Endothelial cell of umbilical vein (primary cell): ENCODE measurements around the gene APCDD1. TPM values are rescaled to one million over a fixed set of nuclear protein-coding genes. Genes with fewer than 3 reads are reported as not detected.

ENCODE experiments used
- Bru-seq: library from RNA; stranded (reverse); fragments of 400-500 nt; gene quantifications from one replicate; lab custom pipeline; 2021; lab: Mats Ljungman, UMichigan
- BruChase-seq, 2 experiments: library from RNA; stranded (reverse); fragments of 400-500 nt; gene quantifications; one replicate each; lab custom pipeline; 2021; lab: Mats Ljungman, UMichigan
- BruUV-seq: library from RNA; stranded (reverse); fragments of 400-500 nt; replicated peaks from 2 replicates; lab custom pipeline; 2021; lab: Mats Ljungman, UMichigan
- CTCF ChIA-PET: fragments of 300-600, 350-600 bp; sonication (Branson Sonifier 250); formaldehyde crosslinking; loops from one replicate; lab custom pipeline; 2021; ENCODE audit warnings: antibody characterized with exemption, inconsistent platforms; lab: Charles Lee
- POLR2A ChIA-PET: fragments of 300-600, 350-600 bp; sonication (Branson Sonifier 250); formaldehyde crosslinking; loops from one replicate; lab custom pipeline; 2021; ENCODE audit warnings: antibody characterized with exemption, inconsistent platforms; lab: Charles Lee
- DNase-seq: peaks from one replicate; pipeline ENCODE4 v3.0.0-alpha.2; 2011; ENCODE audit warnings: low read depth, low spot score
- FAIRE-seq: peaks from 2 replicates; lab custom pipeline; 2011; peaks lifted over from hg19 to GRCh38; lab: Jason Lieb, UNC
- H2AFZ ChIP-seq: 2 replicates; pipeline ENCODE4 v1.6.0; 2012; ENCODE audit warnings: low read depth, low read length, control low read depth, inconsistent platforms
- H3K27ac ChIP-seq: 2 replicates; pipeline ENCODE4 v1.5.1; 2011; ENCODE audit warnings: low read depth, mild to moderate bottlenecking, control low read depth, low read length, moderate library complexity; ENCODE audit not compliant: insufficient read depth
- H3K27me3 ChIP-seq, 2 experiments: 2 replicates each; pipeline versions ENCODE4 v1.6.0 to v1.6.1; 2011; ENCODE audit warnings: low read length in 2 of 2, mixed read lengths in 1 of 2; ENCODE audit not compliant: control insufficient read depth in 2 of 2, insufficient read depth in 2 of 2
- H3K36me3 ChIP-seq, 2 experiments: 2 replicates in 1 of 2; 3 replicates in 1 of 2; pipeline ENCODE4 v1.5.1; 2011; ENCODE audit warnings: low read length in 2 of 2, mild to moderate bottlenecking in 1 of 2, moderate library complexity in 1 of 2; ENCODE audit not compliant: control insufficient read depth in 2 of 2, insufficient read depth in 2 of 2; ENCODE audit errors: extremely low read depth in 1 of 2
- H3K4me1 ChIP-seq: 3 replicates; pipeline ENCODE4 v1.5.1; 2011; ENCODE audit warnings: mild to moderate bottlenecking, low read length; ENCODE audit not compliant: control insufficient read depth, insufficient read depth; ENCODE audit errors: extremely low read depth
- H3K4me2 ChIP-seq: 2 replicates; pipeline ENCODE4 v1.6.1; 2011; ENCODE audit warnings: low read length, control low read depth, mixed read lengths; ENCODE audit not compliant: insufficient read depth
- H3K4me3 ChIP-seq, 3 experiments: fragments of 200-600 bp in 1 of 3; sonication (generic), shearing (Covaris generic) in 1 of 3; replicated peaks in 1 of 3; 2 replicates each; pipeline ENCODE4 v1.5.1; 2011 to 2016; ENCODE audit warnings: control low read depth in 3 of 3, low read length in 3 of 3, mild to moderate bottlenecking in 2 of 3, inconsistent platforms in 1 of 3, low read depth in 1 of 3, moderate library complexity in 1 of 3; ENCODE audit not compliant: insufficient read depth in 1 of 3
- H3K79me2 ChIP-seq: 2 replicates; pipeline ENCODE4 v1.6.0; 2012; ENCODE audit warnings: low read length, inconsistent platforms; ENCODE audit not compliant: control insufficient read depth, insufficient read depth
- H3K9ac ChIP-seq: replicated peaks from 2 replicates; pipeline ENCODE3; 2011; ENCODE audit warnings: low read length, control low read depth; ENCODE audit not compliant: insufficient read depth; ENCODE audit errors: extremely low read depth
- H3K9me1 ChIP-seq: replicated peaks from 3 replicates; pipeline ENCODE4 v1.6.0; 2011; ENCODE audit warnings: mild to moderate bottlenecking, low read length; ENCODE audit not compliant: control insufficient read depth, insufficient read depth; ENCODE audit errors: extremely low read depth
- H3K9me3 ChIP-seq: replicated peaks from 2 replicates; pipeline ENCODE4 v1.5.1; 2012; ENCODE audit warnings: low read length, inconsistent platforms; ENCODE audit not compliant: control insufficient read depth, insufficient read depth
- H4K20me1 ChIP-seq: replicated peaks from 2 replicates; pipeline ENCODE3; 2011; ENCODE audit warnings: mild to moderate bottlenecking, low read length; ENCODE audit not compliant: control insufficient read depth, insufficient read depth; ENCODE audit errors: extremely low read depth
- EZH2 ChIP-seq: IDR thresholded peaks from 2 replicates; pipeline ENCODE4 v1.6.1; 2012; ENCODE audit warnings: borderline replicate concordance, low read depth, mild to moderate bottlenecking, moderate library complexity, low read length, inconsistent platforms; ENCODE audit not compliant: severe bottlenecking
- FOS ChIP-seq: IDR thresholded peaks from 2 replicates; pipeline ENCODE4 v1.6.1; 2011; ENCODE audit warnings: mild to moderate bottlenecking, low read length, moderate library complexity, borderline replicate concordance; ENCODE audit not compliant: insufficient read depth
- GATA2 ChIP-seq: IDR thresholded peaks from 2 replicates; pipeline ENCODE4 v1.7.0; 2011; ENCODE audit warnings: low read depth, mild to moderate bottlenecking, moderate library complexity, mixed read lengths, low read length; ENCODE audit not compliant: insufficient read length, insufficient read depth
- JUN ChIP-seq: IDR thresholded peaks from 2 replicates; pipeline ENCODE4 v1.6.1; 2011; ENCODE audit warnings: borderline replicate concordance, low read depth; ENCODE audit not compliant: insufficient read length, insufficient read depth
- MYC ChIP-seq: IDR thresholded peaks from one replicate; pipeline ENCODE4 v1.6.1; 2011; ENCODE audit warnings: mild to moderate bottlenecking, low read depth, low read length
- POLR2A ChIP-seq: IDR thresholded peaks from 2 replicates; pipeline ENCODE4 v1.6.1; 2012; ENCODE audit warnings: low read depth, mild to moderate bottlenecking, control low read depth, low read length
- POLR2AphosphoS5 ChIP-seq: IDR thresholded peaks from 2 replicates; pipeline ENCODE4 v1.6.1; 2012; ENCODE audit warnings: low read depth, mild to moderate bottlenecking, control low read depth, low read length, moderate library complexity; ENCODE audit not compliant: insufficient read depth
- dilution Hi-C: fragments of 300-500 bp; cut with MboI; formaldehyde crosslinking; loops from one replicate; pipeline ENCODE4 v1.15.0; 2019; ENCODE audit warnings: low sequenced_read_pairs; ENCODE audit not compliant: extremely low pct_ligation_motif_present
- intact Hi-C: fragments of 100-400 bp; cut with micrococcal nuclease; formaldehyde crosslinking; loops from one replicate; pipeline ENCODE4 v1.10.0; 2022
- long read RNA-seq: library from polyadenylated mRNA; stranded (forward); transcript quantifications from one replicate; pipeline ENCODE4 v2.0.0, GENCODE V29; 2021
- polyA minus RNA-seq, 3 experiments: library from RNA; depleted of rRNA, polyadenylated mRNA; stranded (reverse); fragments of >200 nt; gene quantifications; 1 replicate in 1 of 3; 2 replicates in 2 of 3; pipeline ENCODE4 v1.2.3, GENCODE V29; 2011
- polyA plus RNA-seq, 4 experiments: library from polyadenylated mRNA; depleted of rRNA in 3 of 4; stranded (reverse) in 3 of 4; unstranded in 1 of 4; fragments of >200 nt; gene quantifications; 2 replicates each; pipeline versions ENCODE4 v1.2.1 to v1.2.3, GENCODE V29; 2011 to 2012; ENCODE audit warnings: missing spikeins in 1 of 4
- total RNA-seq: library from RNA; stranded (reverse); gene quantifications from 2 replicates; pipeline ENCODE4 v1.2.3, GENCODE V29; 2021
- TF ChIP-seq, protein P1 (sequence below): IDR thresholded peaks from 2 replicates; pipeline ENCODE4 v1.6.1; 2011; ENCODE audit not compliant: insufficient read depth, insufficient read length
- TF ChIP-seq, protein P2 (sequence below), 2 donors: IDR thresholded peaks; 1 replicate in 1 of 2; 2 replicates in 1 of 2; pipeline ENCODE4 v1.5.1; 2011; ENCODE audit warnings: low read length in 2 of 2, mild to moderate bottlenecking in 2 of 2, moderate library complexity in 2 of 2, control low read depth in 1 of 2, inconsistent platforms in 1 of 2, low read depth in 1 of 2; ENCODE audit not compliant: insufficient read depth in 1 of 2; ENCODE audit errors: extremely low read depth in 1 of 2

APCDD1 gene
- total RNA-seq (0.35 and 0.95 TPM in 2 replicates), polyA plus RNA-seq (1.4 and 1.5 TPM in 2 replicates), polyA minus RNA-seq (0.44 and 3.2 TPM in 2 replicates), Bru-seq, nascent RNA (percentile 30 among the genes with signal in this experiment), BruChase-seq, experiment 1, labeled RNA remaining after a 6-hour chase (percentile 10 among the genes with signal in this experiment), BruChase-seq, experiment 2, labeled RNA remaining after a 2-hour chase (percentile 15 among the genes with signal in this experiment)
- polyA plus RNA-seq (2011; cell fraction: cytosol; rRNA removed): 0.52 and 0.81 TPM in 2 replicates
- polyA plus RNA-seq (2011; cell fraction: nucleus; rRNA removed): 1.0 and 1.1 TPM in 2 replicates
- 0.58 and 1.0 TPM in 2 replicates for polyA plus RNA-seq (2012)
- not detected for polyA minus RNA-seq (2011; cell fraction: cytosol; rRNA and poly(A)+ RNA removed)
- 1.1 and 1.3 TPM in 2 replicates for polyA minus RNA-seq (2011; cell fraction: nucleus; rRNA and poly(A)+ RNA removed)
- long read RNA-seq: 0 reads

DNA sequence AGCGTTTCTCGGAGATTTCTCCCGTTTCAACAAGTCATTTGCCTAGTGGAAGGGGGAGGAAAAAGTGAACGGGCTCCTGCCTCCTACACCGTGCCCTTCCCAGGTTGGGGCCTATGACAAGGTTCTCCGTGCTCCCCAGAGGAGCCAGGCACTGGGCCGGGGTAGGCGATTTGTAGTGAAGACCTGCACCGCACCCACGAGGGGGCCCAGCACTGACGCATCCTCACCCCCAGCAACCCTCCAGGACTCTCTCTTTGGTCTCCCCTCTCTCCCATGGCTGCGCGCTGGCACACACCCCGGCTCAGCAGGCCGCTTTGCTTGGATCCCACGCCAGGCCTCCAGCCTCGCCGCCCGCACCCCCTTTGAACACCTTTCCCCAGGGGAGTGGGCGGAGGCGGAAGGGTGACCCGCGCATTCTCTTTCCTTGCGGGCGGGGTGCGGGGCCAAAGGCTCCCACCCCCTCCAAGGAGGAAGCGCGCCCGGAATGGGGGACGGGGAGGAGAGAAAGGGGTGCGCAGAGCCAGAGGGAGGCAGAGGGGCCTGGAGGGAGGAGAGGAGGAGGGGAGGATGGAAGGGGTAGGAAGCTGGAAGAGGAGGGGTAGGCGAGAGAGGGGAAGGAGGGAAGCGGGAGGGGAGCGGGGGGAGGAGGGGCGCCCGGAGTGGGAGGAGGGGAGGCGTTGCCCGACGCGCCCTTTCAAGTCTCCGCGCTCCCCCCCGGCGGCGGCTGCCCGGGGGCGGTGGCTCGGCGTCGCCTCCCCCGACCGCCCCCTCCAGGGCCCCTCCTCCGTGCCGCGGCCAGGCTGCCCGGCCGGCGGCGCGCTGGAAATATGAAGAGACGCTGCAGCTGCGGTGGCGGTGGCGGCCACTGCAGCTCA lies at the start of gene APCDD1:
Gene APCDD1, plus strand, starts transcription at position 830 of the 875 bp plus-strand sequence. CDS start 347 bp downstream, outside the sequence.
- TF ChIP-seq, protein P1, sequence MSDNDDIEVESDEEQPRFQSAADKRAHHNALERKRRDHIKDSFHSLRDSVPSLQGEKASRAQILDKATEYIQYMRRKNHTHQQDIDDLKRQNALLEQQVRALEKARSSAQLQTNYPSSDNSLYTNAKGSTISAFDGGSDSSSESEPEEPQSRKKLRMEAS: no peak
- TF ChIP-seq, protein P2, sequence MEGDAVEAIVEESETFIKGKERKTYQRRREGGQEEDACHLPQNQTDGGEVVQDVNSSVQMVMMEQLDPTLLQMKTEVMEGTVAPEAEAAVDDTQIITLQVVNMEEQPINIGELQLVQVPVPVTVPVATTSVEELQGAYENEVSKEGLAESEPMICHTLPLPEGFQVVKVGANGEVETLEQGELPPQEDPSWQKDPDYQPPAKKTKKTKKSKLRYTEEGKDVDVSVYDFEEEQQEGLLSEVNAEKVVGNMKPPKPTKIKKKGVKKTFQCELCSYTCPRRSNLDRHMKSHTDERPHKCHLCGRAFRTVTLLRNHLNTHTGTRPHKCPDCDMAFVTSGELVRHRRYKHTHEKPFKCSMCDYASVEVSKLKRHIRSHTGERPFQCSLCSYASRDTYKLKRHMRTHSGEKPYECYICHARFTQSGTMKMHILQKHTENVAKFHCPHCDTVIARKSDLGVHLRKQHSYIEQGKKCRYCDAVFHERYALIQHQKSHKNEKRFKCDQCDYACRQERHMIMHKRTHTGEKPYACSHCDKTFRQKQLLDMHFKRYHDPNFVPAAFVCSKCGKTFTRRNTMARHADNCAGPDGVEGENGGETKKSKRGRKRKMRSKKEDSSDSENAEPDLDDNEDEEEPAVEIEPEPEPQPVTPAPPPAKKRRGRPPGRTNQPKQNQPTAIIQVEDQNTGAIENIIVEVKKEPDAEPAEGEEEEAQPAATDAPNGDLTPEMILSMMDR (IDR thresholded peaks at IDR 0.05; ENCODE audit: extremely low read depth in 1 of 2, insufficient read depth in 1 of 2, low read depth in 1 of 2, low read length in 2 of 2): no peak
- no peak for TF ChIP-seq JUN
- no peak for TF ChIP-seq POLR2AphosphoS5
- no peak for TF ChIP-seq FOS
- TF ChIP-seq GATA2: no peak
- no peak for TF ChIP-seq POLR2A
- TF ChIP-seq EZH2: no peak
- TF ChIP-seq MYC: no peak
- H3K36me3 ChIP-seq: no peaks in the 10 kb centered on the region
- no peaks in the 10 kb centered on the region for H4K20me1 ChIP-seq
- no TSS peak for BruUV-seq
- peaks cover 4% of the 10 kb centered on the region for H3K4me1 ChIP-seq
- dilution Hi-C loops: no loop called here
- no peak within 1 kb of the TSS for H3K27ac ChIP-seq
- DNase-seq (no peak), FAIRE-seq (no peak)
- ChIA-PET CTCF (no interaction called here), POLR2A (no interaction called here)
- H3K9me1 ChIP-seq: no peaks in the 10 kb centered on the region
- peaks cover 48 to 57% of the 10 kb centered on the region in 2 experiments for H3K27me3 ChIP-seq
- H3K79me2 ChIP-seq: no peaks in the 10 kb centered on the region
- H3K9ac ChIP-seq: no peak within 1 kb of the TSS
- H3K4me3 ChIP-seq: peak within 1 kb of the TSS in 2 of 3 experiments; percentile 46
- peak within 1 kb of the TSS; percentile 49 for H3K4me2 ChIP-seq
- intact Hi-C loops: no loop called here
- H3K9me3 ChIP-seq: no peaks in the 10 kb centered on the region
- peak within 1 kb of the TSS; percentile 75 for H2AFZ ChIP-seq
